GM23338 (cell line): ENCODE results near the gene TUBA4B. TPM values are rescaled to one million over a fixed set of nuclear protein-coding genes. Genes with fewer than 3 reads are reported as not detected.
A peak's percentile ranks its signal among the peaks of the same experiment; 100 is the strongest.

Experiments used
- ATAC-seq: fragments of 200-7000 bp; cut with Tn5 transposase; 3 replicates; pipeline ENCODE4 v1.9.1; 2020
- DNase-seq: peaks from one replicate; pipeline ENCODE4 v3.0.0-alpha.2; 2015; ENCODE audit warnings: low spot score
- H2AFZ ChIP-seq: fragments of 200-600 bp; sonication (generic); 2 replicates; pipeline ENCODE4 v1.8.0; 2016; ENCODE audit warnings: antibody characterized with exemption, mild to moderate bottlenecking, moderate library complexity
- H3F3A ChIP-seq: fragments of 200-600 bp; sonication (generic); replicated peaks from 2 replicates; pipeline ENCODE4 v1.8.0; 2017; ENCODE audit warnings: antibody characterized with exemption, mixed run types, low read depth
- H3K27ac ChIP-seq: fragments of 200-600 bp; sonication (generic); 2 replicates; pipeline ENCODE4 v1.6.1; 2016; ENCODE audit warnings: low read depth
- H3K27me3 ChIP-seq: fragments of 200-600 bp; sonication (generic); 2 replicates; pipeline ENCODE4 v1.8.0; 2016; ENCODE audit warnings: mild to moderate bottlenecking, mixed run types, moderate library complexity; ENCODE audit not compliant: insufficient read depth
- H3K36me3 ChIP-seq: fragments of 200-600 bp; sonication (generic); 2 replicates; pipeline ENCODE4 v1.8.0; 2016; ENCODE audit warnings: mild to moderate bottlenecking; ENCODE audit not compliant: insufficient read depth
- H3K4me1 ChIP-seq: fragments of 200-600 bp; sonication (generic); 2 replicates; pipeline ENCODE4 v1.8.0; 2016; ENCODE audit warnings: mild to moderate bottlenecking, moderate library complexity; ENCODE audit not compliant: insufficient read depth
- H3K4me2 ChIP-seq: fragments of 200-600 bp; sonication (generic); 2 replicates; pipeline ENCODE4 v1.7.1; 2017; ENCODE audit warnings: mixed run types
- H3K4me3 ChIP-seq: fragments of 200-600 bp; sonication (generic); 2 replicates; pipeline ENCODE4 v1.6.1; 2016; ENCODE audit warnings: mixed run types
- H3K79me2 ChIP-seq: fragments of 200-600 bp; sonication (generic); replicated peaks from 2 replicates; pipeline ENCODE4 v1.8.0; 2017; ENCODE audit warnings: mild to moderate bottlenecking; ENCODE audit not compliant: insufficient read depth
- H3K9me2 ChIP-seq: fragments of 200-600 bp; sonication (generic); 2 replicates; pipeline ENCODE4 v1.8.0; 2017; ENCODE audit not compliant: insufficient read depth
- H4K20me1 ChIP-seq: fragments of 200-600 bp; sonication (generic); replicated peaks from 2 replicates; pipeline ENCODE4 v1.8.0; 2017; ENCODE audit warnings: mild to moderate bottlenecking; ENCODE audit not compliant: insufficient read depth
- H3K27ac Mint-ChIP-seq: 2 replicates; pipeline ENCODE4 v1.8.0; 2020; ENCODE audit warnings: inconsistent platforms, mild to moderate bottlenecking, moderate library complexity, mixed read lengths
- H3K27me3 Mint-ChIP-seq: 3 replicates; pipeline ENCODE4 v1.8.0; 2022; ENCODE audit warnings: low read depth, mild to moderate bottlenecking, moderate library complexity, mixed read lengths, inconsistent platforms; ENCODE audit not compliant: insufficient read depth, poor library complexity
- H3K36me3 Mint-ChIP-seq: 3 replicates; pipeline ENCODE4 v1.8.0; 2021; ENCODE audit warnings: low read depth, mild to moderate bottlenecking, inconsistent platforms, moderate library complexity, mixed read lengths
- H3K4me1 Mint-ChIP-seq: 3 replicates; pipeline ENCODE4 v1.8.0; 2020; ENCODE audit warnings: mild to moderate bottlenecking, inconsistent platforms, mixed read lengths
- H3K4me3 Mint-ChIP-seq: 3 replicates; pipeline ENCODE4 v1.8.0; 2021; ENCODE audit warnings: moderate library complexity, mild to moderate bottlenecking, inconsistent platforms, mixed read lengths
- H3K9me3 Mint-ChIP-seq: 3 replicates; pipeline ENCODE4 v1.8.0; 2020; ENCODE audit warnings: moderate library complexity, mild to moderate bottlenecking, inconsistent platforms, mixed read lengths
- CREB1 ChIP-seq: fragments of 250-450 bp; sonication (Bioruptor Pico); IDR thresholded peaks from 2 replicates; pipeline ENCODE4 v1.5.0; 2020; ENCODE audit warnings: low read depth, mild to moderate bottlenecking, moderate library complexity
- CTCF ChIP-seq, 2 experiments: fragments of 200-600 bp in 1 of 2; sonication (generic) in 1 of 2; conservative IDR thresholded peaks; 2 replicates each; pipeline versions ENCODE4 v1.5.1 to v1.6.1; 2016 to 2017; ENCODE audit warnings: antibody characterized with exemption in 2 of 2, low read depth in 2 of 2, mild to moderate bottlenecking in 2 of 2, moderate library complexity in 1 of 2
- ETS1 ChIP-seq: IDR thresholded peaks from 2 replicates; pipeline ENCODE4 v1.6.1; 2016; ENCODE audit warnings: antibody characterized with exemption
- EZH2 ChIP-seq: fragments of 200-600 bp; sonication (generic); IDR thresholded peaks from one replicate; pipeline ENCODE4 v1.8.0; 2017; ENCODE audit warnings: antibody characterized with exemption, mild to moderate bottlenecking, low read depth; ENCODE audit not compliant: unreplicated experiment
- EZH2phosphoT487 ChIP-seq: fragments of 200-600 bp; sonication (generic); IDR thresholded peaks from one replicate; pipeline ENCODE4 v1.8.1; 2018; ENCODE audit warnings: antibody characterized with exemption; ENCODE audit not compliant: unreplicated experiment
- NANOG ChIP-seq: IDR thresholded peaks from 2 replicates; pipeline ENCODE4 v1.6.1; 2016; ENCODE audit warnings: antibody characterized with exemption, borderline replicate concordance
- POLR2AphosphoS5 ChIP-seq: IDR thresholded peaks from 2 replicates; pipeline ENCODE4 v1.6.1; 2016; ENCODE audit warnings: antibody characterized with exemption, low read depth
- REST ChIP-seq: IDR thresholded peaks from one replicate; pipeline ENCODE4 v1.6.1; 2018; ENCODE audit warnings: antibody characterized with exemption; ENCODE audit not compliant: unreplicated experiment
- STAT1 ChIP-seq: IDR thresholded peaks from one replicate; pipeline ENCODE4 v1.6.1; 2016; ENCODE audit warnings: antibody characterized with exemption; ENCODE audit not compliant: unreplicated experiment
- ZNF114 ChIP-seq: fragments of 250-450 bp; sonication (Bioruptor Pico); IDR thresholded peaks from 2 replicates; pipeline ENCODE4 v1.5.0; 2020; ENCODE audit warnings: mild to moderate bottlenecking, moderate library complexity
- ZNF462 ChIP-seq: fragments of 250-450 bp; sonication (Bioruptor Pico); IDR thresholded peaks from 2 replicates; pipeline ENCODE4 v1.5.0; 2020; ENCODE audit warnings: mild to moderate bottlenecking, moderate library complexity
- polyA plus RNA-seq: library from polyadenylated mRNA; unstranded; fragments of >200 nt; fragmentation: Nextera tagmentation; extraction: Ambion mirVana; gene quantifications from 2 replicates; pipeline ENCODE4 v1.2.1, GENCODE V29; 2016
- total RNA-seq: library from RNA; depleted of rRNA; stranded (reverse); fragments of >200 nt; shearing (Covaris generic); gene quantifications from 2 replicates; pipeline ENCODE4 v1.2.3, GENCODE V29; 2014

Gene TUBA4B
- total and polyA plus RNA-seq, 2 experiments from 2014 or later, result 0.14 TPM; not detected in 1

GRCh38 chr2:219246559-219246958 lies 6.5 kb upstream of the TUBA4B start:
- DNase-seq (no peak), ATAC-seq (no peak)
- no peaks in the 10 kb centered on the region for H3K27me3 ChIP-seq
- peaks cover 10% of the 10 kb centered on the region for H3K27me3 Mint-ChIP-seq
- peaks cover 33% of the 10 kb centered on the region for H3K4me1 Mint-ChIP-seq
- H3K4me3 ChIP-seq, result 0 out of 2 replicates have a peak overlapping the region, but pooled peaks have one; percentile 83
- H3K27ac Mint-ChIP-seq, result no peak overlapping the region
- H3K36me3 ChIP-seq, result peaks cover 3% of the 10 kb centered on the region; the same call in 1 of the 2 replicates
- H3F3A ChIP-seq, result no peaks in the 10 kb centered on the region
- H3K4me3 Mint-ChIP-seq, result peak overlapping the region; percentile 96
- H3K4me1 ChIP-seq, result peaks cover 8% of the 10 kb centered on the region
- no peaks in the 10 kb centered on the region for H4K20me1 ChIP-seq
- no peaks in the 10 kb centered on the region for H3K9me2 ChIP-seq
- 0 out of 2 replicates have a peak, but pooled peaks cover 4% of the 10 kb centered on the region for H3K79me2 ChIP-seq
- H3K27ac ChIP-seq, result no peak overlapping the region
- peak overlapping the region; percentile 95; the same call in 1 of the 2 replicates for H3K4me2 ChIP-seq
- H3K9me3 Mint-ChIP-seq, result no peaks in the 10 kb centered on the region
- TF ChIP-seq EZH2phosphoT487, result no peak
- TF ChIP-seq ZNF114 (CRISPR knock-in tag), result no peak
- TF ChIP-seq ZNF462, result no peak
- no peak for TF ChIP-seq STAT1
- no peak for TF ChIP-seq CREB1 (CRISPR knock-in tag)
- no peak for TF ChIP-seq ETS1
- no peak for TF ChIP-seq CTCF (conservative IDR thresholded peaks at IDR 0.05; ENCODE audit: low read depth in 2 of 2)
- no peak for TF ChIP-seq REST
- TF ChIP-seq NANOG, result no peak
- TF ChIP-seq EZH2, result no peak
- no peak for TF ChIP-seq POLR2AphosphoS5
- H2AFZ ChIP-seq, result no peak overlapping the region
- peaks cover 40% of the 10 kb centered on the region for H3K36me3 Mint-ChIP-seq
